ENCODE measurements around the gene ITGB6.

Gene ITGB6

DNA sequence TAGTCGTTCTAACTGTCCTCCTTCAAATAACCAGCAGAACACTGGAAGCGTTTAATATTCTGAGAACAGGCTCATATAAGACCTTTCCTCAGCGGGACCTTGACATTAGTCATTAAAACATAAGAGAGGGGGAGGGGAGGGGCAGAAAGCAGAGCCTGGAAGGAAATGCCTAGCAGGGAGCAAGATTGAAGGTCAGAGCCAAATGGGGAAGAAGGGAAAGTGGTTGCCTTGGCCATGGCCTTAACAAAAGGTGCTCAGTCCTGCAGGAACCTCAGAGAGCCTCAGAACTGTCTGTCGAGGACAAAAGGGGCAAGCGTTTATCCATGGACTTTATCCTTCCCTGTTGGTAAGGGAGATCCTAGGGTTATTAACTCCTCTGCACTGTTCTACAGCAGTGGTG is 136.8 kb downstream of the ITGB6 start:
- no peak overlapping the region for H3K4me3 ChIP-seq (ENCODE audit: low read depth, low read length)

DNA sequence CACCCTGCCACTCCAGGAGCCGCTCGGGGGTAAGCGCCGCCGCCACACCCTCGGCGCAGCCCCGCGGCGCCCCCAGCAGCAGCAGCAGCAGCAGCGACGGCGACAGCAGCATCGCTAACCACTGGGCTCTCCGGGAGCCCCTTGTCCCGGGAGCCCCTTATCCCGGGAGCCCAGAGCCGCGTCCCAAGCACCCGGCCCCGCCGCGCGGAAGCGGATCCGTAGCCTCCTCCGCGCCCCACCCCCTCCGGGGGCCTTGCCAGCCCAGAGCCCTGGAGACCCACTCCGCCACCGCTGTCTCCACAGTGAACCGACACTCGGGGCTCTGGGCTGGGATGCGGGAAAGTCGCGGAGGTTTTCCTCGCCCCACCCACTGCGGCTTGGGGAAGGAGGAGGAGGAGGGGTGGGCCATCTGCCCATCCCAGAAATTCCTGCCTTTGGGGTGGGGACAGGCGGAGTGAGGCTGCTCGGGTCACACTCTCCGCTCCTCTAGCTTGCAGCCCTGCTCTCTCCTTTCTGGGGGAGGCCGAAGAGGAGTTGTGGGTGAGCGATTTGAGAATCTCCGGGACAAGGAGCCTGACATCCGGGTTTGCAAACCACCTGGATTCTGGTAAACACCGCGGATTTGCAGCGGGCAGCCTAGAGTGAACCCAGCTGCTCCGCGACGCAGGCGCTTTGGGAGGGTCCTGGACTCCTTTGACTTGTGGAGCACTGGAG is 137.6 kb downstream of the ITGB6 start, which contains the start of gene PLA2R1:
PLA2R1 (minus strand) TSS at position 324 of the 714 bp plus-strand sequence; CDS start at position 112, 212 bp downstream.
- Histone ChIP-seq H3K36me3 (no peaks in the 10 kb centered on the region), H3K9me3 (ENCODE audit: severe bottlenecking) (no peaks in the 10 kb centered on the region), H3K27ac (no peak within 1 kb of the TSS), H3K4me3 (ENCODE audit: low read depth, low read length) (no peak within 1 kb of the TSS), H3K27me3 (ENCODE audit: insufficient read depth, low read depth, severe bottlenecking) (no peaks in the 10 kb centered on the region)
- TF ChIP-seq, protein P1, sequence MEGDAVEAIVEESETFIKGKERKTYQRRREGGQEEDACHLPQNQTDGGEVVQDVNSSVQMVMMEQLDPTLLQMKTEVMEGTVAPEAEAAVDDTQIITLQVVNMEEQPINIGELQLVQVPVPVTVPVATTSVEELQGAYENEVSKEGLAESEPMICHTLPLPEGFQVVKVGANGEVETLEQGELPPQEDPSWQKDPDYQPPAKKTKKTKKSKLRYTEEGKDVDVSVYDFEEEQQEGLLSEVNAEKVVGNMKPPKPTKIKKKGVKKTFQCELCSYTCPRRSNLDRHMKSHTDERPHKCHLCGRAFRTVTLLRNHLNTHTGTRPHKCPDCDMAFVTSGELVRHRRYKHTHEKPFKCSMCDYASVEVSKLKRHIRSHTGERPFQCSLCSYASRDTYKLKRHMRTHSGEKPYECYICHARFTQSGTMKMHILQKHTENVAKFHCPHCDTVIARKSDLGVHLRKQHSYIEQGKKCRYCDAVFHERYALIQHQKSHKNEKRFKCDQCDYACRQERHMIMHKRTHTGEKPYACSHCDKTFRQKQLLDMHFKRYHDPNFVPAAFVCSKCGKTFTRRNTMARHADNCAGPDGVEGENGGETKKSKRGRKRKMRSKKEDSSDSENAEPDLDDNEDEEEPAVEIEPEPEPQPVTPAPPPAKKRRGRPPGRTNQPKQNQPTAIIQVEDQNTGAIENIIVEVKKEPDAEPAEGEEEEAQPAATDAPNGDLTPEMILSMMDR (IDR thresholded peaks at IDR 0.05; ENCODE audit: low read depth, low read length), result no peak
- no peak for DNase-seq

More for the DNA sequence above, 136.8 kb downstream of the ITGB6 start:
- Histone ChIP-seq H3K9me3 (ENCODE audit: severe bottlenecking) (peaks cover 2% of the 10 kb centered on the region), H3K36me3 (no peaks in the 10 kb centered on the region), H3K27me3 (ENCODE audit: insufficient read depth, low read depth, severe bottlenecking) (no peaks in the 10 kb centered on the region), H3K27ac (no peak overlapping the region)
- TF ChIP-seq, protein P1 (IDR thresholded peaks at IDR 0.05; ENCODE audit: low read depth, low read length), result no peak
- DNase-seq, result no peak

DNA sequence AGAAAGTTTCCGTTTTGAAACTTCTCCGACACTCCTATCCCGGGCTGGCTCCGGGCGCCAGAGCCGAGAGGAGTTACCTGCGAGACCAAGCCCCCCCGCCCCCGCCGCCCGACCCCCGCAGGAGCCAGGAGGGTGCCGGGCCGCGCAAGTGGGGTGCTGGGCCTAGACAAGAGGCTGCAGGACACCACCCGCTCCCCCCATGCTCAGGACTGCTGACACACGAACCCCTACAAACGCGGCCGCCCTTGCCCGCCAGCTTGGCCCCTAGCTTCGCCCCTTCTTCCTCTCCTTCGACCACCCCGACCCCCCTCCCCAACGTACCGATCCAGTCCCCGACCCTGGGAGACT is 138.2 kb downstream of the ITGB6 start:
- DNase-seq, result no peak
- TF ChIP-seq, protein P1 (IDR thresholded peaks at IDR 0.05; ENCODE audit: low read depth, low read length), result no peak
- no peaks in the 10 kb centered on the region for H3K36me3 ChIP-seq
- H3K9me3 ChIP-seq (ENCODE audit: severe bottlenecking), result no peaks in the 10 kb centered on the region
- no peaks in the 10 kb centered on the region for H3K27me3 ChIP-seq (ENCODE audit: insufficient read depth, low read depth, severe bottlenecking)
- H3K27ac ChIP-seq, result no peak overlapping the region
- H3K4me3 ChIP-seq (ENCODE audit: low read depth, low read length), result no peak overlapping the region

- Histone ChIP-seq H3K27ac (no peak overlapping the region), H3K27me3 (ENCODE audit: insufficient read depth, low read depth, severe bottlenecking) (no peaks in the 10 kb centered on the region), H3K9me3 (ENCODE audit: severe bottlenecking) (no peaks in the 10 kb centered on the region), H3K36me3 (no peaks in the 10 kb centered on the region), H3K4me3 (ENCODE audit: low read depth, low read length) (no peak overlapping the region)
- no peak for DNase-seq
- TF ChIP-seq, protein P1 (IDR thresholded peaks at IDR 0.05; ENCODE audit: low read depth, low read length), result no peak
Measured at GRCh38 chr2:160061533-160061932, 138.5 kb downstream of the ITGB6 start.

GRCh38 chr2:160060297-160060696 is 139.8 kb downstream of the ITGB6 start:
- Histone ChIP-seq H3K9me3 (ENCODE audit: severe bottlenecking) (no peaks in the 10 kb centered on the region), H3K27me3 (ENCODE audit: insufficient read depth, low read depth, severe bottlenecking) (no peaks in the 10 kb centered on the region), H3K36me3 (no peaks in the 10 kb centered on the region), H3K4me3 (ENCODE audit: low read depth, low read length) (no peak overlapping the region), H3K27ac (no peak overlapping the region)
- no peak for DNase-seq
- TF ChIP-seq, protein P1 (IDR thresholded peaks at IDR 0.05; ENCODE audit: low read depth, low read length), result no peak

DNA sequence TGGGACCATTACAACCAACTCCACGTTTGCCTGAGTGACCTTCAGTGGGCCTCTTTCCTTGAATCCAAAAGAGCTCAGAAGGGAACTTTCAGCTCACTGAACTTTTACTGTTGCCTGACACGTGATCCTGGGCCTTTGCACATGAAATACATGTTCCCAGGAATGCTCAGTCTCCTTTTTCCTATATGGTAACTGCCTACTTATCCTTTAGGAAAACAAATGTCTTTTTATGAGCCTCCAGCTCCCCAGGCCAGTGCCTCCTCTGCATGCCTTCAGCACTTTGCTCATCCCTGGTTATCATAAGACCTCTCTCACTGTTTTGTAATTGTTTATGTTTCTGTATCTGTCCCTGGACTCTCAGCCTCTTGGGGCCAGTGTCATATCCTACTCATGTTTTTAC is 142.7 kb downstream of the ITGB6 start:
- H3K9me3 ChIP-seq (ENCODE audit: severe bottlenecking), result no peaks in the 10 kb centered on the region
- TF ChIP-seq, protein P1 (IDR thresholded peaks at IDR 0.05; ENCODE audit: low read depth, low read length), result no peak
- H3K27ac ChIP-seq, result no peak overlapping the region
- H3K27me3 ChIP-seq (ENCODE audit: insufficient read depth, low read depth, severe bottlenecking), result no peaks in the 10 kb centered on the region
- H3K4me3 ChIP-seq (ENCODE audit: low read depth, low read length), result no peak overlapping the region
- no peak for DNase-seq
- H3K36me3 ChIP-seq, result no peaks in the 10 kb centered on the region

All from WERI-Rb-1 (cell line).